Camera-type eye (tissue), 1 donor: ENCODE data around the gene VDAC2. TPM values are rescaled to one million over a fixed set of nuclear protein-coding genes. Genes with fewer than 3 reads are reported as not detected.

Experiments used
- total RNA-seq: library from RNA; depleted of rRNA; stranded (reverse); fragments of >200 nt; gene quantifications from one replicate; pipeline ENCODE4 v1.2.3, GENCODE V29; 2014

VDAC2 gene, protein sequence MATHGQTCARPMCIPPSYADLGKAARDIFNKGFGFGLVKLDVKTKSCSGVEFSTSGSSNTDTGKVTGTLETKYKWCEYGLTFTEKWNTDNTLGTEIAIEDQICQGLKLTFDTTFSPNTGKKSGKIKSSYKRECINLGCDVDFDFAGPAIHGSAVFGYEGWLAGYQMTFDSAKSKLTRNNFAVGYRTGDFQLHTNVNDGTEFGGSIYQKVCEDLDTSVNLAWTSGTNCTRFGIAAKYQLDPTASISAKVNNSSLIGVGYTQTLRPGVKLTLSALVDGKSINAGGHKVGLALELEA
- 121 TPM for total RNA-seq

DNA sequence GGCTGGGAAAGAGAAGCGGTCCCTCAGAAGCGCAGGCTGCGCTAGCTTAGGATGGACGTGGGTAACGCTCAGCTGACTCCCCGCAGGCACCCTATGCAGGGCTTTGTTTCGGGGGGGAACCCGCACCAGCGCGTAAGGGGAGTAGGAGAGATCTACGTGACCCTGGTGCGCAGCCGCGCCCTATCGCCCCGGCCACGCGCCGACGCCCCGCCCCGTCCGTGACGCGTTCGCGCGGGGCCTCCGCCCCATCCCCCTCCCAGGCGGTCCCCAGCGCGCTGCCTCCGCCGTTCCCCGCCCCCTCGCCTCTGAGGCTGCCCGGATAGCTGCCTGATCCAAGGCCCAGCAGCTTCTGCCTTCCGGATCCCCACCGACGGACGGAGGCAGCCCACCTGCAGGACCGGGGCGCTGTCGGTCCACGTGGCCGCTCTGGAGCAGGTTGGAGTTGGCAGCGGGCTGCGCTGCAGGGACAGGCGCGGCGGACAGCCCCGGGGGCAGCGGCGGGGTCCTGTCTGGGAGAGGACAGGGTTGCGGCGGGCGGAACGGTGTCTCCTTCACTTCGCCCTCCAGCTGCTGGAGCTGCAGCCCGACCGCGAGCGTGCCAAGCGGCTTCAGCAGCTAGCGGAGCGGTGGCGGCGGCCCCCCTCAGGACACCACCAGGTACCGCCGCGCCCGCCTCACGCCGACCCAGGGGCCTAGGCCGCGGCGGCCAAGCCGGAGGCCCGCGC is at the start of gene VDAC2:
Gene VDAC2 (plus strand): TSS at position 515 of the 725 bp plus-strand sequence. CDS start 363 bp downstream, outside the sequence.

DNA sequence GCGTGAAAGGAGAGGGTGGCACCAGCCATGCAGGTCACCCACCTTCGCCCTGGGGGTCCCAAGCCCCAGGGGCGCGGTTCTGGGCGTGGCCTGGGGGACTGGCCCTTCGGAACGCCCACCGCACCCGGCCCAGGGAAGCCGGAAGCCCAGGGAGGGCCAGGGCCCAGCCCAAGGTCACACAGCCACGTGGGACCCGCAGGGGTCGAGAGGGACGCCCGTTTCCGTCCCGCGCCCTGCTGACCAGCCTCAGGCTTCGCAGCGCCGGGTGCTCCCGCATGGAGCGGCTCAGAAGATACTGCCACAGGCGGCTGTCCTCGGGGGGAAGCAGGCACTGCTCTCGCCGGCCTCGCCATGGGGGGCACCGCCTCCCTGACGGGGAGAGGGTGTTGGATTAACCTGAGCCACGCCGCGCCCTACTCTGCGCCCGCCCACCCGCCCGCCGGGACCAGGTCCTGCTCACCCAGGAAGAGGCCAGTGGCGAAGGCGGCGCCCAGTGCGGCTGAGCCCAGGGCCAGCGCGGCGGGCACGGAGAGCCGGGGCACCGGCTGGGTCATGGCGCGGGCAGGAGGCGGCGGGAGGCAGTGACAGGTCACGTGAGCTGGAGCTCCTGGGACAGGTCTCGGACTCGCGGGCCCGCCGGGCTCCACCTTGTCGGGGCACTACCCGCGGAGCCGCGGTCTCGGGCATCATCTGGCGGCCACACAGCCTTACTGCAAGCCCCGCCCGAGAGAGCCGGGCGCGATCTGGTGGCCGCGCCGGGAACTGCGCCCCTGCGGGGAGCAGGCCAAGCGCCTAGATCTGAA is 25.0 kb downstream of the VDAC2 start, which contains the start of gene COMTD1:
Gene COMTD1 (minus strand): TSS at position 583 of the 803 bp plus-strand sequence. CDS start 29 bp downstream, at position 554.

Other genes starting within 250 kb of the VDAC2 start
- 55.9 TPM for gene SAMD8, start 99.1 kb upstream of the VDAC2 start, total RNA-seq
- 5.6 TPM for gene COMTD1, start 25.2 kb downstream of the VDAC2 start, total RNA-seq
- 13.6 TPM for gene ZNF503, start 191.0 kb downstream of the VDAC2 start, total RNA-seq
- gene LRMDA, start 220.8 kb downstream of the VDAC2 start, total RNA-seq, result 14.8 TPM